ENCODE measurements around the gene PAXX.

PAXX gene

GRCh38 chr9:136952876-136953770, 39.1 kb upstream of the PAXX start:
- DNase-seq (ENCODE audit: low read depth): no peak

GRCh38 chr9:136953771-136954269, 38.4 kb upstream of the PAXX start:
- DNase-seq (ENCODE audit: low read depth): no peak

- no peak for DNase-seq (ENCODE audit: low read depth)
Observed at GRCh38 chr9:136954270-136955083, 37.7 kb upstream of the PAXX start.

GRCh38 chr9:136955202-136955942, 36.9 kb upstream of the PAXX start:
- DNase-seq (ENCODE audit: low read depth): no peak

- DNase-seq (ENCODE audit: low read depth): no peak
Observed at GRCh38 chr9:136955943-136956335, 36.3 kb upstream of the PAXX start.

GRCh38 chr9:136956604-136957003, 35.6 kb upstream of the PAXX start:
- DNase-seq (ENCODE audit: low read depth): no peak

GRCh38 chr9:136957461-136957860, 34.8 kb upstream of the PAXX start:
- no peak for DNase-seq (ENCODE audit: low read depth)

GRCh38 chr9:136957901-136958300, 34.3 kb upstream of the PAXX start:
- DNase-seq (ENCODE audit: low read depth): no peak

- no peak for DNase-seq (ENCODE audit: low read depth)
Observed at GRCh38 chr9:136958473-136958872, 33.7 kb upstream of the PAXX start.

GRCh38 chr9:136958898-136959850, 33.0 kb upstream of the PAXX start:
- no peak for DNase-seq (ENCODE audit: low read depth)

GRCh38 chr9:136960212-136960937, 31.8 kb upstream of the PAXX start:
- no peak for DNase-seq (ENCODE audit: low read depth)

GRCh38 chr9:136960938-136961275, 31.3 kb upstream of the PAXX start:
- no peak for DNase-seq (ENCODE audit: low read depth)

- no peak for DNase-seq (ENCODE audit: low read depth)
Observed at GRCh38 chr9:136961279-136962065, 30.8 kb upstream of the PAXX start.

- no peak for DNase-seq (ENCODE audit: low read depth)
Observed at GRCh38 chr9:136962163-136962562, 30.1 kb upstream of the PAXX start.

GRCh38 chr9:136962701-136963248, 29.4 kb upstream of the PAXX start:
- DNase-seq (ENCODE audit: low read depth): no peak

- no peak for DNase-seq (ENCODE audit: low read depth)
Observed at GRCh38 chr9:136963341-136963740, 28.9 kb upstream of the PAXX start.

- no peak for DNase-seq (ENCODE audit: low read depth)
Observed at GRCh38 chr9:136963751-136964150, 28.5 kb upstream of the PAXX start.

- no peak for DNase-seq (ENCODE audit: low read depth)
Observed at GRCh38 chr9:136964171-136964689, 28.0 kb upstream of the PAXX start.

GRCh38 chr9:136964833-136965422, 27.3 kb upstream of the PAXX start:
- DNase-seq (ENCODE audit: low read depth): no peak

Data from HS-27A (cell line).